DOHH2 (cell line): ENCODE measurements around the gene ACSL1.

Experiments
- H3F3A ChIP-seq: fragments of 200-600 bp; sonication (generic), shearing (Covaris generic); 2 replicates; pipeline ENCODE4 v1.6.0; 2016; ENCODE audit warnings: antibody characterized with exemption, mild to moderate bottlenecking; ENCODE audit not compliant: control insufficient read depth, insufficient read depth
- H3K27ac ChIP-seq: fragments of 200-600 bp; sonication (generic); 2 replicates; pipeline ENCODE4 v1.5.1; 2014; ENCODE audit warnings: low read depth, mild to moderate bottlenecking, low read length, moderate library complexity
- H3K27me3 ChIP-seq: fragments of 200-600 bp; sonication (generic); 2 replicates; pipeline ENCODE4 v1.6.1; 2014; ENCODE audit warnings: mild to moderate bottlenecking, low read length, mixed read lengths; ENCODE audit not compliant: control insufficient read depth
- H3K36me3 ChIP-seq: fragments of 200-600 bp; sonication (generic); 2 replicates; pipeline ENCODE4 v1.6.1; 2014; ENCODE audit warnings: mild to moderate bottlenecking, low read length, moderate library complexity, mixed read lengths; ENCODE audit not compliant: control insufficient read depth
- H3K4me1 ChIP-seq: fragments of 200-600 bp; sonication (generic); 2 replicates; pipeline ENCODE4 v1.6.1; 2014; ENCODE audit warnings: mild to moderate bottlenecking, low read length, mixed read lengths; ENCODE audit not compliant: control insufficient read depth
- H3K4me2 ChIP-seq: fragments of 200-600 bp; sonication (generic); 2 replicates; pipeline ENCODE4 v1.6.0; 2014; ENCODE audit warnings: mild to moderate bottlenecking, low read length, moderate library complexity
- H3K4me3 ChIP-seq: fragments of 200-600 bp; sonication (generic); 2 replicates; pipeline ENCODE4 v1.5.1; 2014; ENCODE audit warnings: mild to moderate bottlenecking, low read length, mixed read lengths
- H3K79me2 ChIP-seq: fragments of 200-600 bp; sonication (generic); 2 replicates; pipeline ENCODE4 v1.6.1; 2014; ENCODE audit warnings: mild to moderate bottlenecking, low read length, mixed read lengths; ENCODE audit not compliant: control insufficient read depth
- H3K9me2 ChIP-seq: fragments of 200-600 bp; sonication (generic); replicated peaks from 2 replicates; pipeline ENCODE4 v1.6.1; 2014; ENCODE audit warnings: mild to moderate bottlenecking, low read length, mixed read lengths; ENCODE audit not compliant: control insufficient read depth
- H3K9me3 ChIP-seq: fragments of 200-600 bp; sonication (generic); 2 replicates; pipeline ENCODE4 v1.6.1; 2014; ENCODE audit warnings: antibody characterized with exemption, low read length, mixed read lengths; ENCODE audit not compliant: control insufficient read depth, insufficient read depth
- H4K20me1 ChIP-seq: fragments of 200-600 bp; sonication (generic); 2 replicates; pipeline ENCODE4 v1.6.0; 2014; ENCODE audit warnings: low read depth, mild to moderate bottlenecking, antibody characterized with exemption, low read length, moderate library complexity; ENCODE audit not compliant: control insufficient read depth, insufficient read depth
- EZH2phosphoT487 ChIP-seq: fragments of 200-600 bp; sonication (generic); IDR thresholded peaks from 2 replicates; pipeline ENCODE4 v1.6.1; 2017; ENCODE audit warnings: borderline replicate concordance, mild to moderate bottlenecking, antibody characterized with exemption, low read length, moderate library complexity, mixed read lengths
- TF ChIP-seq, protein P1 (sequence below): fragments of 200-600 bp; sonication (generic); IDR thresholded peaks from one replicate; pipeline ENCODE4 v1.5.1; 2014; ENCODE audit warnings: antibody characterized with exemption, mild to moderate bottlenecking, low read depth, low read length; ENCODE audit not compliant: poor library complexity, severe bottlenecking

ACSL1 gene

DNA sequence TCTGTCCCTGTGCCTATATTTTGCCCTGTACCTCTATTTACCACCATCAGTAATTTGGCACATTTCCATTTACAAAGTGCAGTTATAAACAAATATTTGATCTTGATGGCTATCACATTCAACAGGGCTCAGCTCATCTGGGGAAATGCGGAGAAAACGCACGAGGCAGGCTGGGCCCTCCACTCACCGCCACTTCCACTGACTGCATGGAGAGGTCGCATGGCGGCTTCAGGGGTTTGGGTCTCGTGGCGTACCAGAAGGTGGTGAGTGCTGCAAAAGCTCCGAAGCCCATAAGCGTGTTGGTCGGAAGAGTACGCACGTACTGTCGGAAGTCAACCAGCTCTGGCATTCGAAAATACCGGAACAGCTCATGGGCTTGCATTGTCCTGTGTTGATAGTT, 22.6 kb downstream of the ACSL1 start:
- Histone ChIP-seq H3K27ac (no peak overlapping the region), H3K36me3 (no peaks in the 10 kb centered on the region; the same call in 1 of the 2 replicates), H3K9me3 (no peaks in the 10 kb centered on the region), H4K20me1 (no peaks in the 10 kb centered on the region), H3K4me1 (peaks cover 22% of the 10 kb centered on the region), H3K9me2 (no peaks in the 10 kb centered on the region), H3K27me3 (no peaks in the 10 kb centered on the region), H3F3A (no peaks in the 10 kb centered on the region), H3K79me2 (peaks cover 53% of the 10 kb centered on the region), H3K4me2 (no peak overlapping the region), H3K4me3 (no peak overlapping the region)
- TF ChIP-seq, protein P1, sequence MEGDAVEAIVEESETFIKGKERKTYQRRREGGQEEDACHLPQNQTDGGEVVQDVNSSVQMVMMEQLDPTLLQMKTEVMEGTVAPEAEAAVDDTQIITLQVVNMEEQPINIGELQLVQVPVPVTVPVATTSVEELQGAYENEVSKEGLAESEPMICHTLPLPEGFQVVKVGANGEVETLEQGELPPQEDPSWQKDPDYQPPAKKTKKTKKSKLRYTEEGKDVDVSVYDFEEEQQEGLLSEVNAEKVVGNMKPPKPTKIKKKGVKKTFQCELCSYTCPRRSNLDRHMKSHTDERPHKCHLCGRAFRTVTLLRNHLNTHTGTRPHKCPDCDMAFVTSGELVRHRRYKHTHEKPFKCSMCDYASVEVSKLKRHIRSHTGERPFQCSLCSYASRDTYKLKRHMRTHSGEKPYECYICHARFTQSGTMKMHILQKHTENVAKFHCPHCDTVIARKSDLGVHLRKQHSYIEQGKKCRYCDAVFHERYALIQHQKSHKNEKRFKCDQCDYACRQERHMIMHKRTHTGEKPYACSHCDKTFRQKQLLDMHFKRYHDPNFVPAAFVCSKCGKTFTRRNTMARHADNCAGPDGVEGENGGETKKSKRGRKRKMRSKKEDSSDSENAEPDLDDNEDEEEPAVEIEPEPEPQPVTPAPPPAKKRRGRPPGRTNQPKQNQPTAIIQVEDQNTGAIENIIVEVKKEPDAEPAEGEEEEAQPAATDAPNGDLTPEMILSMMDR: no peak
- no peak for TF ChIP-seq EZH2phosphoT487

DNA sequence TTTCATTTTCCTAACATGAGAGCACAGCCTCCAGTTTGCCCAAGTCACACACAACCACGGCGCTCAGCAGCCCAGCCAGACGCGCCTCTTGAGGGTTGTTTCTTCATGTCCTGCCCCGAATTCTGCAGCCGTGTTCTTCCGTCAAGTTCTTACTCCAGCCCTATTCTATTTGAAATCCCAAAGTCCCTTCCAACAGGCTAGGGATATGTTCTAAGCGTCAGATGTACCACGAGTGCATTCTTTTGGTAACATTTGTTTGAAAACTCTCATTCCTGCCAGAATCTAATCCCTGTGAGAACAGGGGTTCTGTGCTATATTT, 23.1 kb downstream of the ACSL1 start:
- TF ChIP-seq, protein P1: no peak
- TF ChIP-seq EZH2phosphoT487: no peak
- H3K9me2 ChIP-seq: no peaks in the 10 kb centered on the region
- no peak overlapping the region for H3K4me2 ChIP-seq
- H3K4me1 ChIP-seq: peaks cover 22% of the 10 kb centered on the region
- no peaks in the 10 kb centered on the region for H3F3A ChIP-seq
- H3K27me3 ChIP-seq: no peaks in the 10 kb centered on the region
- no peak overlapping the region for H3K27ac ChIP-seq
- H4K20me1 ChIP-seq: no peaks in the 10 kb centered on the region
- H3K9me3 ChIP-seq: no peaks in the 10 kb centered on the region
- no peak overlapping the region for H3K4me3 ChIP-seq
- peaks cover 49% of the 10 kb centered on the region for H3K79me2 ChIP-seq
- peaks cover 3% of the 10 kb centered on the region; the same call in 1 of the 2 replicates for H3K36me3 ChIP-seq

DNA sequence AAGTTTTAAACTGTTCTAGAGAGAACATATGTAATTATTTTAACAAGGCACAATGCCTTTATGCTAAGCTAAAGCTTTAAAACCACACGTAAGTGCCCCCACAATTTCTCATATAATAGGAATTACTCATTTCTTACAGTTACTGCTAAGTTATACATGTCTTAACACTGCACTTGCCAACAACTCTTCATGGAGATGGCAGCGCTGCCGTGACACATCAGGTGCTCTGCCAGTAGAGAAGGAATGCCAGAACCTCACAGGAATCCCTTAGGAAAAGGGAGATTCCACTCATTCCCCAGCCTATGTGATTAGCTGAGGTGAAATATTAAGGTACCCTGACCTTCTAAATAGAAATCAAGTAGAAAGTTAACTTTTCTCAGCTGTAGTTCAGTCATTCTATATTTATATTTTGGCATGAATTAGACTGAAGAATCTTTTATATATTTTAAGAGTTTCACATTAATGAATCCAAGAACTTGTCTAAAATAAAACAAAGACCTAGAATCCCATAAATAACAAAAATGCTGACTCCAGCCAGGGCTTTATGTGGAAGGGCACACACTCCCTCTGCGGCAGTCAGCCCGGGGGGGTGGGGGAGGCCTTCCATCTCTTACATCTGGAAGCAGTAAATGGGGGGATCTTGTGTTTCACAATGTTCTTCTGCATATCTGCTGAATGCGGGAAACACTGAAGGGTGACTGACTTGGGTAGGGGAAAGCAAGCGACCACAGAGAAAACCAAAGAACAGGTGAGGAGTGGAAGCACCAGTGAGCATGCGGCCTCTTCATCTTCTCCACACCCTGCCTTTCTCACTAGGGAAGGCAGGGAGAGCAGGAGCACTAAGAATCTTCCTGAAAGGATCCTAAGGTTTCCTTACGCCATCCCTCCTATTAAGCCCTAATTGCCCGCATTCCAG, 23.7 kb downstream of the ACSL1 start:
- H3K9me3 ChIP-seq: no peaks in the 10 kb centered on the region
- H3K4me2 ChIP-seq: no peak overlapping the region
- no peak overlapping the region for H3K27ac ChIP-seq
- H3K4me3 ChIP-seq: no peak overlapping the region
- no peaks in the 10 kb centered on the region for H3K9me2 ChIP-seq
- no peaks in the 10 kb centered on the region for H3K27me3 ChIP-seq
- peaks cover 42% of the 10 kb centered on the region for H3K79me2 ChIP-seq
- H4K20me1 ChIP-seq: no peaks in the 10 kb centered on the region
- H3K36me3 ChIP-seq: peaks cover 9% of the 10 kb centered on the region; the same call in 1 of the 2 replicates
- H3K4me1 ChIP-seq: peaks cover 22% of the 10 kb centered on the region
- no peaks in the 10 kb centered on the region for H3F3A ChIP-seq
- TF ChIP-seq, protein P1: no peak
- TF ChIP-seq EZH2phosphoT487: no peak
